H54 (cell line): ENCODE measurements around the gene SYCN.

Source experiments
- DNase-seq: peaks from one replicate; pipeline ENCODE4 v3.0.0; 2011; ENCODE audit warnings: low spot score, mixed read lengths; ENCODE audit not compliant: insufficient read length
- FAIRE-seq: peaks from 3 replicates; lab custom pipeline; 2011; peaks lifted over from hg19 to GRCh38; lab: Jason Lieb, UNC
- POLR2A ChIP-seq: IDR thresholded peaks from 2 replicates; pipeline ENCODE4 v1.6.1; 2011; ENCODE audit warnings: low read depth, mild to moderate bottlenecking, low read length

Gene SYCN

DNA sequence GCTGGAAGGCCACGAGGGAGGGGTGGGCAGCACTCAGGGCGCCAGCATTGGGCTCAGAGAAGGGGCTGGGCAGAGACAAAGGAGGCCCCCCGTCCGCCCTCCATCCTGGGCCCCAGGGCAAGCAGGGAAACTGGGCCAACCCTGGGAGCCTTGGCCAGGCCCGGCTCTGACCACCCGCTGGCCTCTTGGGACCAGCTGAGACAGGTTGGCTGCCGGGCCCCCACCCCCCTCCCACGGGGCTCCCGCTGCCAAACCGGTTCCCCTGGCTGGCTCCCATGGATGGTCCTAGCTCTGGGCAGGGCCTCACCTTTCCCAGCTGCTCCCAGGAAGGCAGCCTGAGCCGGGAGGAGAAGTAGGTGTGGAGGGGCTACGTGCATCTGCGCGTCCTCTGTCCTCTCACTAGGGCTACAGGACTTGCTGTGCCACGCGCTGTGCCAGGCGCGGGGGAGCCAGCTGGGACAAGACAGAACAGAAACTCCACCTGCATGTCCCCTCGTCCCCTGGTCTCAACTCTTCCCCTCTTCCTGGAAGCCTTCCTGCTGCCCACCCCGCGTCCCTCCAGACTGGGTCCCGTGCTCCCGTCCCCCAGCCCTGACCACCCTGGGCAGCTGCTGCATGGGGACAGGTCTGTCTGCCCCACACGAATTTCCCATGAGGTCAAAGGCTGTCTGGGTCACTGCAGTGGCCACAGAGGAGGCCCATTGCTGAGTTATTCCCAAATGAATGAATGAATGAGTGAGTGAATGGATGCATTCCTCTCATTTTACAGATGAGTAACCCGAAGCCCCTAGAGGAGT lies 36.4 kb downstream of the SYCN start:
- FAIRE-seq: no peak
- no peak for TF ChIP-seq POLR2A
- no peak for DNase-seq

DNA sequence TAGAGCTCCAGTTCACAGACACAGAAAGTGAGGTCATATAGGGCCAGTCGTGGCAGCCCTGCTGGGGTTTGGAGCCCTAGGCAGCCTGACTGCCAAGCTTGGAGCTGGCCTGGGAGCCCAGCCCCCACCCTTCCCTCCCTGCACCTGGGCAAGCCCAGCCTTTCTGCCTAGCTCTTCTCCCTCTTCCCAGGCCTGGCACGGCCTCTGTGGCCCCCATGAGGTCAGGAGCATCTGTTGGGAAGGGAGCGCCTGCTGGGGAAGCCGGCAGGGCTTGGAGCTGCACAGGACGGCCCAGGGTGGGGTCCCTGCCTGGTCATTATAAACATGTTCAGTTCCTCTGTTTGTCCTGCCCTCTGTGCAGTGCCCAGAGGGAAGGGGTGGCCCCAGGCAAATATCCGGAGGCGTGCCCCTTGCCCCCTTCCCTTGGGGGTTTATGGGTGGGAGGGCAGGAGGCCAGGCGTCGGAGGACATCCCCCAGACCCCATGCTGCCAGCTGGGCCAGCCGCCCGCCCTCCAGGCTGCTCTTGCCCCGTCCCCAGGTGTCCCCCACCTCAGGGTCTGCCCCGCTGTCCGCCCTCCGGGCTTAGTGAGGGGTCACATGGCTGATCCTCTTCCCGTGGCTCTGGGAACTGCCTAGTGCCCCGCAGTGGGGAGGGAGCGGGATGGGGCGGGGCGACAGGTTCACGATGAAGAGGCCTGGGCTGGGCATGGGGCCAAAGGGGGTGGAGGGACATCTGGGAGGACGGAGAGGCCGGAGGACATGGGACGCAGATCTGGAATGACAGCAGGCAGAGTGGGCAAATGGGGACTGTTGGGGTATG lies 37.3 kb downstream of the SYCN start:
- FAIRE-seq: no peak
- DNase-seq: no peak
- no peak for TF ChIP-seq POLR2A

DNA sequence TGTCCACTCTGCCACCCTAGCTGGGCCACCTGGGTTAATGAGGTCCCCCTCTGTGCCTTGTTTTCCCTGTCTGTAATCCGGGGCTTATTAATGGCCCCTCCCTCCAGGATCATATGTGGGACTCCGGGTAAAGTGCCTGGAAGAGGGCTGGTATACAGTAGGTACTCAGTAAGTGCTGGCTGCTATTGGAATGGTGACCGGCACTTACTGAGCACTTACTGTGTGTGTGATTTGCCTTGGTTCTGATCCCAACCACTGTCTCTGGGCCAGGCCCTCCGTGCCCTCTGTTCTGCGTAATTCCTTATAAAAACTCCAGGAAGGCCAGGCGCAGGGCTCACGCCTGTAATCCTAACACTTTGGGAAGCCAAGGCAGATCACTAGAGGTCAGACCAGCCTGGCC lies 38.2 kb downstream of the SYCN start:
- DNase-seq (no peak), FAIRE-seq (no peak)
- no peak for TF ChIP-seq POLR2A

DNA sequence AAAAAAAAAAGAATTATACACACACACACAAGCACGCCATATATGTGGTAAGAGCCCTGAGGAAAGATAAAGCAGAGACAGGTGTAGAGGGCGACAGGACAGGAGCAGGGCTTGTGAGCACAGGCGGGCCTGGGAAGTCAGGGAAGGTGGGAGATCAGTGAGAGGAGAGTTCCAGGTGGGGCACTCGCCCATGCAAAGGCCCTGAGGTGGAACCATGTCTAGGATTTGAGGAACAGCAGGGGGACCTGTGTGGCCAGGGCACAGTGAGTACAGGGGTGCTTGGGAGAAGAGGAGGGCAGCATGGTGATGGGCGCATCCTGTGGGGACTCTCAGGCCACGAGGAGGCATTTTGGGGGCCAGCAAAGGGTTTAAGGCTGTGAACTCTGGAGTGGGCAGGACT lies 39.8 kb downstream of the SYCN start:
- FAIRE-seq (no peak), DNase-seq (no peak)
- no peak for TF ChIP-seq POLR2A

DNA sequence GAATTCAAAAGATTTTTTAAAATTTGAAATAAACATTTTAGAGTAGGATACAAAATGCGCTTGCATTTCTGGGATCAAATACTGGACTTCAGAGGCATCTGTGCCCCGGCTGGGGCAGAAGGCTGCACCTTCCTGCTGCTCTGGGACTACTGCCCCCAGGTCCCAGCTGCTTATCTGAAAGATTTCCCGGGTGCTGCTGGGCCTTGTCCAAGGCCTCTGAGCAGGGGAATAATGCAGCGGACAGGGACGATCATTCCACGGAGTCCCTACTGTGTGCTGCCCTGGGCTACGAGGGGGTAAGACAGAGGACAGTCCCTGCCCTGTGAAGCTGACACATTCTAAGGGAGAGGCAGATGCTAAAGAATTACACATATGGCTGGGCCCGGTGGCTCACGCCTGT lies 40.4 kb downstream of the SYCN start:
- no peak for FAIRE-seq
- TF ChIP-seq POLR2A: no peak

DNA sequence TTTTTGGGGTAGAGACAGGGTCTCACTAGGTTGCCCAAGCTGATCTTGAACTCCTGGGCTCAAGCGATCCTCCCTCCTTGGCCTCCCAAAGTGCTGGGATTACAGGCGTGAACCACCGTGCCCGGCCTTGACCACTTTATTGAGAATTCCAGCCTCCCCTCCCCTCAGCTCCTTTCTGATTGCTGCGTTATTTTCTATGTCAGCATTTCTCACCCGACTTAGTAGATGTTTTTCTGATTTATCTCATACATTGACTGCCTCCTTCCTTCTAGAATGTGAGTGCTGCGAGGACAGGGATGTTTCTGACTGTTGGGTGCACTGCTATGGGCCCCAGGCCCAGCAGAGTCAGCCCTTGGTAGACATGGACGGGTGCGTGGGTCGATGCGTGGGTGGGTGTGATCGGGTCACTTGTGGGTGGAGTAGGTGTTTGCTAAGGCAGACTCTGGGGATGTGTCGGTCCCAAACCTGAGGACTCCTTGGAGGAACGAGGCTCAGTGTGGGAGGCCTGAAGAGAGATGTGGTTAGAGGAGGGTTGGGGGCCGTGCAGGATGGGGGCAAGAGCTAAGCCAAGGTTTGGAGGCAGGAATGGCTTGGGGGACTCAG lies 41.5 kb downstream of the SYCN start:
- no peak for FAIRE-seq
- DNase-seq: no peak
- no peak for TF ChIP-seq POLR2A

More for the DNA sequence above, 40.4 kb downstream of the SYCN start:
- no peak for DNase-seq

DNA sequence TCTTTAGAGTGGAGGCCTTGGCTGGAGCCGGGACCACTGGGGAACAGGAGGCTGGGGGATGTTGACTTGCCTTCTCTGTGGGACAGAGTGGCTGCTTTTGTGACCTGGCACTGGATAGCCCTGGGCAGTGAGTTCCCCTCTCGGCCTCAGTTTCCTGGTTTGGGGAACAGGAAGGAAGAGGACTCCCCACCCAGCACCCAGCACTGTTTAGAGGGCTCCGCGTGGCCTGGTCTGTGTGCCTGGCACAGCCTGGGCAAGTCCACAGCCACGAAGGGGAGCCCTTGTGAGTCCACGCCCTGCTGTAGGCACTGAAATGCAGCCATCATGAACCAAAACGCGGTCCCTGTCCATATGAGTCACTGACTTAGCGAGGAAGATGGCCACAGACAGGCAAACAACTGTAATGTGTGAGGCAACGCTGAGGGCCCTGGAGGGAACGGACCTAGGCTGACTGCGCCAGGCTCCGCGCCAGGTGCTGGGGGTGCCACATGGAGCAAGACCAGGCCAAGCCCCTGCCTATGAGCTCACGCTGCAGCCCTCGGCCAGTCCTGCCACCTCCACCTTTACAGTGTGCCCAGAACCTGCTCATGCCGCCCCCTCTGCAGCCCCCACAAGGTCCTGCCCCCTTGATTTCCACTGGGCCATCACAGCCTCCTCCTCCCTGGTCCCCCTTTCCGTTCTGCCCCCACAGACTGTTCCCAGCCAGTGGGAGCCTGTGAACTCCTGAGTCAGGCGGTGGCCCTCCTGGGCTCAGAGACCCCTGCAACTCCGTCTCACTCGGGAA lies 43.0 kb downstream of the SYCN start:
- FAIRE-seq (no peak), DNase-seq (no peak)
- TF ChIP-seq POLR2A: no peak

DNA sequence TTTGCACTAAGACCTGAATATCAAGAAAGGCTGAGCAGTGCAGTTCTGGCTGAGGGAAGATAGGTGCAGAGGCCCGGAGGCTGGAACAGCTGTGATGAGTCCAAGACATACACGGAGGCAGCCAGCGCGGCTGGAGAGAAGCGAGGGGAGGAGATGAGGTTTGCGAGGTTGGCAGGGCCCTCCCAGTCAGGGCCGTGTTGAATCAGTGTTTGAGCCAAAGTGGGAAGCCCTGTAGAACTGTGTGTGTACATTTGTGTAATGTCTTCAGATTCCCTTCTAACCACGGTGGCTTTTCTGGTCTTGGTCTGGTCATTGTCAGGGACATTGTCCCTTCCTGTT lies 43.6 kb downstream of the SYCN start:
- FAIRE-seq: no peak
- TF ChIP-seq POLR2A: no peak
- DNase-seq: no peak

DNA sequence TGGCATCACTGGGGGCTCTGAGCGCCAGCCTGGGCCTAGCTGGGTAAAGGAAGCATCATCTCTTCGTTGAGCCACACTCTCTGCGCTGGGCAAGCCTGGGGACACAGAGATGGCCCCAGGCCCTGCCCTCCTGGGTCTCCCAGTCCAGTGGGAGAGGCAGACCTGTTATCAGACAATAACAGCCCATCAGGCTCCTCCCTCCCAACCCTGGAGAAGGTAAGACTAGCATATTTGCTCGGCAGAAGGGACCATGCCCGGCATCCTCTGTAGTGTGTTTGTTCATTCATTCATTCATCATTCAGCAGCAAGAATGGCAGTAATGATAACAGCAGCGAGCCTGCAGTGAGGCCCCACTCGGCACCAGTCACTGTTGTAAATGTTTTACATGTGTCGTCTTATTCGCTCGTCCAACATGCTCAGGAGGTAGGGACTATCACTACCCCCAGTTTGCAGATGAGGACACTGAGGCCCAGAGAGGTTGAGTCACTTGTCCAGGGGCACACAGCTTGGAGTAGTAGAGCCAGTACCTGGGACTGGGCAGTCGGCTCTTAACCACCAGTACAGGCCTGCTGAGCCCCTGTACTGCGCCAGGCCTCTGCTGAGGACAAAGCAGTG lies 45.3 kb downstream of the SYCN start:
- FAIRE-seq (no peak), DNase-seq (no peak)
- no peak for TF ChIP-seq POLR2A

DNA sequence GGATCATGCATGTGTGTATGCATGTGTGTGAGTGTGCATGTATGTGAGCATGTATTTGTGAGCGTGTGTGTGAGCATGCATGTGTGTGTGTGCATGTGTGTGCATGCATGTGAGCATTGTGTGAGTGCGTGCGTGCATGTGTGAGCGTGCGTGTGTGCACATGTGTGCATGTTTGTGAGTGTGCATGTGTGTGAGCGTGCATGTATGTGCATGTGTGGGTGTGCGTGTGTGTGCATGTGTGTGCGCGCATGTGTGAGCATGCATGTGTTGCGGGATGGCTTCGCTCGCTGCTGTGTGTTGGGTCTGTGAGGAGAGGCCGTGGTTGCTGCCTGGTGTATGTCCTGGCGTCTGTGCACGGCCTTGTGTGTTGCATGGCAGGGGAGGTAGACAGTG lies 46.1 kb downstream of the SYCN start:
- no peak for TF ChIP-seq POLR2A
- FAIRE-seq (no peak), DNase-seq (no peak)

DNA sequence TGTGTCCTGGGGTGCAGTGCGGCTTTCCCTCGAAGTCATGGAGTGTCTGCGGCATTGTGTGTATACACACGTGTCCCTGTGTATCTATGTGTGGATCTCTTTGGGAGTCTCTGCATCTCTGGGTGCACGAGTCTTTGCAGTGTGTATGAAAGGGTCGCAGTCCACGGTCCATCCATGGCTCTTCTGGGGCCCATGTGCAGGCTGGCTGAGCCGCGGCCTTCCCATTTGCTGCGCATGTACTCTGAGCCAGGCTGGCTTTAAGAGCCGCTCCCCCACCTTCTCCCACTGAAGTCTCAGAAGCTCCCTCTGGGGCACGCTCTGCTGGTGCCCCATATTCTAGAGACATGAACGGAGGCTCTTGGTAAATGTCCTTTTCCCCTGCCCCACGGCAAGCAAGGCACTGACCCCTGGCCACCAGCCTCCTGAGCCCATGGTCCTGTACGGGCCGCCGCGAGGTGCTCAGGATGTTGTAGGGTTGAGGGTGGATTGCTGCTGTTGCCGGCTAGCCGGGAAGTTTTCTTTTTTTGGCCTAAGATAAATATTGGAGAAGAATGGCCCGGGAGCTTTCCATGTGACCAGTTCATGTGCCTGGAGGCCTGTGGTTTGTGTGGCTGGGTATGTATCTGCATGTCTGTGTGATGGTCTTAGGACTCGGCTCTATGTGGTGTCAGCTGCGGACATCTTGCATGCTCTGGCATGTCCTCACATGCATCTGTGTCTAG lies 46.6 kb downstream of the SYCN start:
- FAIRE-seq (no peak), DNase-seq (no peak)
- TF ChIP-seq POLR2A: no peak

DNA sequence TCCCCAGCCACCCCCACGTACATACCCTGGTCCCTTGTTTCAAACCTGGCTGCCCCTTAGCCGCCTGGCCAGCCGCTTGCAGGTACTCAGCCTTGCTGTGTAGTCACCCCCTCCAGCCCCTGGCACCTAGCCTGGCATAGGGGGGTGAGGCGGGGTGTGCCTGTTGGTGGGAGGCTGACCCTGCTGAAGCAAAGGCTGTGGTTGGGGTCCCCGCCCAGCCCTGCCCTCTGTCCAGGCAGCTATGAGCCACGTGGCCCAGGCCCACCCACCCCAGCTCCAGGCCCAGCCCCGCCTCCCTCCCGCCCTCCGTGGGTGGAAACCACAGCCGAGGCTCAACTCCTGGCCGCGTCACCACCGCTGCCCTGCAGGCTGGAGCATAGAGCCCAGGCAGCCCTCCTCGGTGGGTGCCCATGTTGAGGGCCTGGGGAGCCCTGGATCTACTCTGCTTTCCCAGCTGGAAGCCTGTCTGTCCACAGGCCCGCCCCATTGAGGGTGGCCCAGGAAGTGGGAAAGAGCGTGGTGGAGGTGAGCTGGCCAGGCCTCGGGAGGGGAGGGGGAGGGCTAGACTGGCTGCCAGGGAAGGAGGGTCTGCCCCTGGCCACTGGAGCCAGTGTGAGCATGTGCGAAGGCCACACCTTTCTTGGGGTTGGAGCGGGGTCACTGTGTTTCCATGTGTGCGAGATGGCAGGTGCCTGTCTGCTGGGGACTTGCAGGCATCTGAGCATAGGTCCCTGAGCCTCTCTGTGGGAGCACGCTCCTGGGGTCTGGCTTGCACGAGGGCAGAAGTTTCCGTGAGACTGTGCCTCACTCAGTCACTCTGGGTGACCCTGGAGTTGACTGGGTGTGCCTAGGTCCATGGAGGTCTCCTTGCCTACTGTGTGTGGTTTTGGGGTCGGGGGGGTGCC lies 47.5 kb downstream of the SYCN start:
- no peak for FAIRE-seq
- DNase-seq: peak; percentile 41
- no peak for TF ChIP-seq POLR2A

DNA sequence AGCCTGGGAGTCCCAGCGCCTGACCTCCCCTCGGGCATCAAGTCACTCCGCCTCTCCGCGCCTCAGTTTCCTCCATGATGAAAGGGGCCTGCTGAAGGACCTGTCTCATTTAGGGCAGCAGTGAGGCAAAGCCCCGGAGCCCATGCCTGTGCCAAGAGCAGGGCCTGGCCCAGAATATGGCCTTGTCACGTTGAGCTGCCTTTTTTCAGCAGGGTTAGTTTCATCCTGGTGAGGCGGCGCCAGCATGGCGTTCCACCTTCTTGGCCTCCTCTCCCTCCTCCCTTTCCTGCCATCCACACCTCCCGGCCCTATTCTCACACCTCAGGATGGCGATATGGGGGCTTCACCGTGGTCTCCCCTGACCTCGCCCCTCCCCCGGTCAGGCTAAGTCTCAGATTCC lies 48.3 kb downstream of the SYCN start:
- DNase-seq (no peak), FAIRE-seq (no peak)
- no peak for TF ChIP-seq POLR2A
